GM19099 (cell line): ENCODE results near the gene SPECC1L.

Experiments used
- POLR2A ChIP-seq: IDR thresholded peaks from 3 replicates; pipeline ENCODE4 v1.6.1; 2011; ENCODE audit warnings: low read depth; ENCODE audit not compliant: insufficient read length; ENCODE audit errors: extremely low read depth

Gene SPECC1L

DNA sequence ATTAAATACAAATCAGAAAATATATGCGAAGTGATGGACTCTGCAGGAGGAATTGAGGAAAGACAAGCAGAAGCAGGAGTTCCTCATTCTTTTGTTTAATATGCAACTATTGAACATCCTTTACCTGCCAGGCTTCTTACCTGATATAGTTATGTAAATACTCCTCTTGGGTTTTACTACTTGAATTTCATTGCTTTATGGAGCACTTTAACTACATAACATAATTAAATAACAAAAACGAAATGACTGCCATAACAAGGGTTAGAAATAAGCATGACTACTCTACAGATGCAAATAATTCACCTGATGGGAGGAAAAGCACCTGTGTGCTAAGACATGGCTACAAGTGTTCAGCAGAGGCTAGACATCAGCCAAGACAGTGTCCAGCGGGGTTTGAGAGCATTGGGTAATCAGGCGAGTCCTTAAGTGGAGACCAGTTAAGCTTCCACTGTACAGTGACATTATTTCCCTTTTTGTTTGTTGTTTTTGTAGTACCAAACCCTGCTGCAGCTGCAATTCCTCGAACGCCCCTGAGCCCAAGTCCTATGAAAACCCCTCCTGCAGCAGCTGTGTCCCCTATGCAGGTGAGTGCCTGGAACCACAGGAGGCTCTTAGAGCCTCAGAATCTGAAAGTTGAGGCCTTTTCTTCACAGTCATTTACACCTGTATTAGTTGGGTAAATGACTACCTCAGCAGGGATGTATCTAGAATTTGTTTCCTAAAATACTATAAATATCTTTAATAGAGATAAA is 67.4 kb downstream of the SPECC1L start:
- TF ChIP-seq POLR2A: no peak

GRCh38 chr22:24338726-24339451 is 68.3 kb downstream of the SPECC1L start:
- no peak for TF ChIP-seq POLR2A

DNA sequence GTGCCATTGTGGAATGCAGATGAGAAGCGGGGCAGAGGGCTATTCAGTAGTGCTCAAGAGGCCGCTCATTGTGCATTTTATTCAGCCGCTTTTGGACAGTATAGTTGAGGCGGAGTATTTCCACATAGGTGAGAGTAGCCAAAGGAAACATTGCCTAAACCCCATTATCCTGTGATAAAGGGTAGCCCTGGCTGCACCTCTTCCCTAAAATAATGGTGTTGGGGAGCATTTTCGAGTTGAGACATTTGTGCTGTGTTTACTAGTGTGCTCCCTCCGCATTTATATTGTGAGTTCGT is 68.8 kb downstream of the SPECC1L start:
- no peak for TF ChIP-seq POLR2A

DNA sequence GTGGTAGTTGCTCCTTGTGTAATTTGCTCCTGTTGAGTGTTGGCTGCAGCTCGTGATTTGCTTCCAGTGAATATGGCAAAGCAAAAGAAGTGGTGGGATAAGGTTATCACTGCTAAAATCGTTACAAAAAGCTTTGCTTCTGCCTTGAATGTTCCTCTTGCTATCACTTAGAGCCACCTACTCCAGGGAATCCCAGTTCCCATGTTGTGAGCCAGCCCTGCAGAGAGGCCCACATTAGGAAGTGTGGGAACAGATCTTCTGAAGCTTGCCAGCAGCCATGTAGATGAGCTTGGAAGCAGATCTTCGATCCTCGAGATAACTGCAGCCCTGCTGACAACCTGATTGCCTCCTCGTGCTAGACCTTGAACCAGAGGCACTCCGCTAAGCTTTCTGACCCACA is 71.0 kb downstream of the SPECC1L start:
- TF ChIP-seq POLR2A: no peak

DNA sequence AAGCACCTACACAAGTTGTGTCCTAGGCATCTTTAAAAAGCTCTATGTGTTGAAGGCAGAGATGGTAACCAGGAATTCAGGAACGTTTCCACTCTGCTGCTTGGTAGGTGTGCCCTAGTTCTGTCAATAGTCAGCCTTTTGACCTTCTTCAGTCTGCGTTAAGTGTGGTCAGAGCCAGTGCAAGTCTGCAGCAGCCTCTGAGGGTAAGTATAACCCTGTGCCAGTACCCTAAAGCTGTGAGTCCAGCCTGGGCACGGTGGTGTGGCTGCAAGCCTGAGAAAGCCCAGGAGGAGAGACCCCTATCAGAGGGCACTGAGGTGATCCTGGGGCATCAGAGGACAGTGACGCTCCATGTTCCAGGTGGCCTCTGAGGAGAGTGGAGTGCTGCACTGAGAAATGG is 80.0 kb downstream of the SPECC1L start:
- no peak for TF ChIP-seq POLR2A

DNA sequence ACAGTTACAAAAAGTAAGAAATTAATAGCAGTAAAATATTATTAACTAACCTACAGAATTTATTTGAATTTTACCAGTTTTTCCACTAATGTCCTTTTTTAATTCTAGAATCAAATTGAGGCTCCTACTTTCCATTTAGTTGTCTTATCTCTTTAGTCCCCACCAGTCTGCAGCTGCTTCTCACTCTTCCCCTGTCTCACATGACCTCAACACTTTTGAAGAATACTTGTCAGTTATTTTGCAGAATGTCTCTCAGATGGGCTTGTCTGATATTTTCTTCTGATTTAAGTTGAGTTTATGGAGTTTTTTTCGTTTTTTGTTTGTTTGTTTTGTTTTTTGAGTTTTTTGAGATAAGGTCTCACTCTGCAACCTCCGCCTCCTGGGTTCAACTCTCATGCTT is 82.5 kb downstream of the SPECC1L start:
- no peak for TF ChIP-seq POLR2A

DNA sequence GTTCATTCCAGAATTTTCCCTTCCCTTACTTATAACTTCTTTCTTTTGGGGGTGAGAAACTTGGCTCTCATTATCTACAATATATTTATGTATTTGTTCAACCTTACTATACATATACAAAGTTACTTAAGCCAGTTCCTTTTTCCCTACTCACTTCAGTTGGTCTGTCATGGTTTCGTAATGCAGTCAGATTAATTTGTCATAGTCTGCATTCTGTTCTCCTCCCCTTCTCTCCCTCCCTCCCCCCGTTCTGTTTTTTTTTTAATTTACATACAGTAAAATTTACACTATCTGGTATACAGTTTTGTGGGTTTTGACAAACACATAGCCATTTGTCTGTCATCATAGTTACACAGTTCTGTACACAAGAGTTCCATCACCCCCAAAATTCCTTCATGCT is 84.9 kb downstream of the SPECC1L start:
- no peak for TF ChIP-seq POLR2A

DNA sequence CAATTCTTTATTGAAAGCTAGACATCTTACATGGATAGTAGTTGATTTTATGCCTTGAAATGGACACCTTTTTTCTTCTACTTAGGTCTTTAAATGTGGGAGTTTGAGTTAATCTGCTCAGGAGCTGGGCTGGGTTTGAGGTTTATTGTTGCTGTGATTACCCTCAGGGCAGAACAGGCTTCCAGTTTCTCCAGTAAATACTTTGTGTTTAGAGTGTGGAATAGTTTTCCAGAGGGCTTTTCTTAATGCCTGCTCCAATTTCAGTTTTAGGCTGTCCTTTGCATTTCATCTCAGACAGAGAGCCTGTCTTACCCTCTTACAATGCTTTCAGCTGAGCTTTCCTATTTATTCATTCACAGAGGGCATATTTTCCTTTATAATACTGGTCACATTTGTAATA is 86.9 kb downstream of the SPECC1L start:
- TF ChIP-seq POLR2A: no peak

DNA sequence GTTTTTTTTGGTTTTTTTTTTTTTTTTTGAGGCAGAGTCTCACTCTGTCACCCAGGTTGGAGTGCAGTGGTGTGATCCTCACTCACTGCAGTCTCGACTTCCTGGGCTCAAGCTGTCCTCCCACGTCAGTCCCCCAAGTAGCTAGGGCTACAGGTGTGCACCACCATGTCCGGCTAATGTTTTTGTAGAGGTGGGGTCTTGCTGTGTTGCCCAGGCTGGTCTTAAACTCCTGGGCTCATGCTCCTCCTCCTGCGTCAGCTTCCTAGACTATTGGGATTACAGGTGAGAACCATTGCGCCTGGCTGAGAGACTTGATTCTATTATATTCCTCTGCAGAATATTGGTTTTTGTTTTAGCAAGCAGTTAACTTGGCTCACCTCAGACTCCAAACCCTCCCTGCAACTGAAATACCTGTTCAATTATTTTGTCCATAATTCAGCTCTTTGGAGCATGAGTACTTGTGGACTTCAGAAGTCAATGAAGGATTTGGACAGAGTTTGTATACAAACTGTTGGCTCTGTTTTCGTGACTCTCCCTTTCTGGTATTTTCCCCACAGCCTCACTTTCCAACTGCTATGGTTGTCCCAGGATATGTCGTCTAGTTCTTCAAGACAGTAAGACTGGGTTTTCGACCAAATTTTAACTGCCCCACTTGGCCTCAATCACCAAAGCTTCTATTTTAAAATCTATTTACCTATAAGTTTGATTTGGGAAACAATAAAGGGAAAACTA is 87.6 kb downstream of the SPECC1L start:
- no peak for TF ChIP-seq POLR2A

- TF ChIP-seq POLR2A: no peak
Observed at GRCh38 chr22:24359452-24360120, 89.0 kb downstream of the SPECC1L start.

DNA sequence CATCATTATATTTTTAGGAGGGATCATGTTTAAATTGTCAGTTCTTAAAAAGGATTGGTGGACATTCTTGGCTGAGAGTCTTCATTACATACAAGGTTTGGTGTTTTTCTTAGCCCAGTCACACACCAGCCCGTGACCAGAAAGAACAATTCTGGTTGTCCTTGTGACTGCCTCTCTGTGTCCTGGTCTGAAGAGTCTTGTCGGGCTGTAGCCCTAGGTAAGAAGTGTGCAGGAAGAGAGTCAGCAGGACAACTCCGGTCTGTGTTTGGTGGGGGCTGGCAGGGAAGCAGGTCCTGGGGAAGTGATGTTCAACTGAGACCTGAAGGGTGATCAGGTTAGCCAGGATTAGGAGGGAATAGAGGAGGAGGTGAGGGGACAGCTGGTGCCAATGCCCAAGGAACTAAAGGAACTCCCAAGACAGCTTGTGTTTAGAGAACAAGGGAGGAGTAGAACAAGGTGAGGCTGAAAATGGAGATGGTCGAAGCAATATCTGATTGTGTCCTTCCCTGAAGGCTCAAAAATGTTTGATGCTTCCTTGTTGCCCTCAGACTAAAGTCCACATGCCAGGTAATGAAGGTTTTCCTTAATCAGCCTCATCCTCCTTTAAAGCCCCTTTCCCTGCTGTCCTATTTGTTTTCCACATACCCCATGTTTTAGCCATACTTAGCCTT is 91.5 kb downstream of the SPECC1L start:
- TF ChIP-seq POLR2A: no peak

GRCh38 chr22:24363243-24363642 is 92.6 kb downstream of the SPECC1L start:
- TF ChIP-seq POLR2A: no peak

DNA sequence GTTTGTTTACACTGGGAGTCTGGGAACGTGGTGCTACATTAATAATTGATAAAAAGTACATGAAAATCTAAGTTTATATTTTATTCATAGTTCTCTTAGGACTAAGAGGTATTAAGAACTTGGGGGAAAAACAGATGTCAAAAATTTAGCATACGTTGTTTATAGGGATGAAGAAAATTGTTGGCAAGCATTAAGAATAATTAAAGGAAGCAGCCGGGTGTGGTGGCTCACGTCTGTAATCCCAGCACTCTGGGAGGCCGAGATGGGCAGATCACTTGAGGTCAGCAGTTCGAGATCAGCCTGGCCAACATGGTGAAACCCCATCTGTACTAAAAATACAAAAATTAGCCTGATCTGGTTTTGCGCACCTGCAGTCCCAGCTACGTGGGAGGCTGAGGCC is 96.1 kb downstream of the SPECC1L start:
- no peak for TF ChIP-seq POLR2A

GRCh38 chr22:24367841-24368240 is 97.2 kb downstream of the SPECC1L start:
- no peak for TF ChIP-seq POLR2A

- no peak for TF ChIP-seq POLR2A
Observed at GRCh38 chr22:24370401-24370800, 99.8 kb downstream of the SPECC1L start.

DNA sequence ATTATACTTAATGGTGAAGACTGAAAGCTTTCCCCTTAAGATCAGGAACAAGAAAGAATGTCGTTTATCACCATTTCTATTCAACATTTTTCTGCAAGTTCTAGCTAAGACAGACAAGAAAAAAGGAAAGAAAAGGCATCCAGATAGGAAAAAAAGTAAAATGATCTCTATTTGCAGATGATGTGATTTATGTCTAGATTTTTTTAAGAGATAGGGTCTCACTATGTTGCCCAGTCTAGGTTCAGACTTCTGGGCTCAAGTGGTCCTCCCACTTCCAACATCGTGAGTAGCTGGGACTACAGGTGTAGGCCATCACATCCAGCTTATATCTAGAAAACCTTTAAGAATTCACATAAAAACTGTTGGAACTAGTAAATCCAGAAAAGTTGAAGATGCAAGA is 105.4 kb downstream of the SPECC1L start:
- TF ChIP-seq POLR2A: no peak

- TF ChIP-seq POLR2A: no peak
Observed at GRCh38 chr22:24376586-24376985, 106.0 kb downstream of the SPECC1L start.
